ENCODE measurements around the gene HORMAD2.
"Not testable (repeated sequence)": the region's sequence is repeated elsewhere in the genome, so short reads cannot be mapped to it uniquely, and the experiment has no call there.

Gene HORMAD2

GRCh38 chr22:30212996-30213441 lies 132.8 kb downstream of the HORMAD2 start:
- DNase-seq = no peak

- DNase-seq = no peak
Observed at GRCh38 chr22:30214703-30215407, 134.6 kb downstream of the HORMAD2 start.

DNA sequence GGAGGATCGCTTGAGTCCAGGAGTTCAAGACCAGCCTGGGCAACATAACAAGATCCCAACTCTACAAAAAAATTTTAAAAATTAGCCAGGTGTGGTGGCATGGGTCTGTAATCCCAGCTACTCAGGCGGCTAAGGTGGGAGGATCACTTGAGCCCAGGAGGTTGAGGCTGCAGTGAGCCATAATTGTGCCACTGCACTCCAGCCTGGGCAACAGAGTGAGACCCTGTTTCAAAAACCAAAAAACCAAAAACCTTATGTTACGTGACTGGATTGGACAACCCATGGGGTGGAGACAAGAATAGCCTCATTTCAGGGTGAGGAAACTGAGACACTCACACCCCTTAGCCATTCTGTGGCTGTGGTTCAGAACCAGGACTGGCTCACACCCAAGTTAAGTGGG lies 136.0 kb downstream of the HORMAD2 start:
- not testable (repeated sequence) for DNase-seq

GRCh38 chr22:30216710-30217109 lies 136.4 kb downstream of the HORMAD2 start:
- no peak for DNase-seq

DNA sequence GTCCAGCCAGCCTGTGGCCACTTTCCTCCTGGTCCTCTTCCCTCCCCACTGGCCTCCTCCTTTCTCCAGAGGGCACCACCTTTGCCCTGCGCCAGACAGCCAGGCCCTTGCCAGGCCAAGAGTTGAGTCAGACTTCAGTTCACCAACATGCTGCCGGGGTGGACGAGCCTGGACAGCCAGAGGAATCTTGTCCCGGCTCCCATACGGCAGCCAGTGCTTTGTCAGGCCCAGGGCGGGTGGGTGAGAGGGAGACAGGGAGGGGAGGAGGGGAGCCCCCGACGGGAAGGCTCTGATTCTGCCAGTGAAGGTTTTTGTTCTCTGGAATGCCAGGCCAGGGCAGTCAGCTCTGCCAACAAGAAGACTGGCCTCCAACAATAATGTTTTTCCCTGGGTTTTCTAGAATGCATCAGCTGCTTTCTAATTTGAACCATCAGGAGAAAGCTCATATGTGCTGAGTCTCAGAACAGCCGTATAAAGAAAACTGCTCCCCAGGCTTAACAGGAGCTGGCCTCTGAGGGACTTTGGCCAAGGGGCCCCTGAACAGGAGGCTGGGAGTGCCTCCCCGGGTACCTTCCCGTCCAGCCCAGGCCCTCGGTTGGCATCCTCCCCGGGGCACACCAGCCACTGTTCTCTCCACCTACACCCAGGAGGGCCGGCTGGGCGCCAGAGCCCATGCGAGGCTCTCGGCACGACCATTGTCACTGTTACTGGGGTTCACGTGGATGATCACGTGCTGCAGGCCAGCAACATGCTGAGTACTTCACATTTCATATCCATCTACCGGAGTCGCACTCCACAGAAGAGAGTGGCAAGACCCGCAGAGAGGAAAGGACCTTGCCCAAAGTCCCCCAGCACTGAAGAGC lies 137.7 kb downstream of the HORMAD2 start:
- DNase-seq = no peak

GRCh38 chr22:30219049-30219654 lies 138.9 kb downstream of the HORMAD2 start:
- DNase-seq = no peak

DNA sequence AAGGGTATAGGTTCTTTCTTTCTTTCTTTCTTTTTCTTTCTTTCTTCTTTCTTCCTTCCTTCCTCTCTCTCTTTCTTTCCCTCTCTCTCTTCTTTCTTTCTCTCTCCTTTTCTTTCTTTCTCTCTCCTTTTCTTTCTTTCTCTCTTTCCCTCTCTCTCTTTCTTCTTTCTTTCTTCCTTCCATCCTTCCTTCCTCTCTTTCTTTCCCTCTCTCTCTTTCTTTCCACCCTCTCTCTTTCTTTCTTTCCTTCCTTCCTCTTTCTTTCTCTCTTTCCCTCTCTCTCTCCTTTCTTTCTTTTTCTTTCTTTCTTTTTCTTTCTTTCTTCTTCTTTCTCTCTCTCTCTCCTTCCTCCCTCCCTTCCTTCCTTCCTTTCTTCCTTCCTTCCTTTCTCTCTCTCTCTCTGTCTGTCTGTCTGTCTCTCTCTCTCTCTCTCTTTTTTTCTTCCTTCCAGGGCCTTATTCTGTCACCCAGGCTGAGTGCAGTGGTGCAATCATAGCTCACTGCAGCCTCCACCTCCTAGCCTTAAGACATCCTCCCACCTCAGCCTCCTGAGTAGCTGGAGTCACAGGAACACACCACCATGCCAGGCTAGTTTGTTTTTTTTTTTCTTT lies 139.5 kb downstream of the HORMAD2 start:
- DNase-seq = no peak

- DNase-seq = no peak
Observed at GRCh38 chr22:30220338-30221012, 140.2 kb downstream of the HORMAD2 start.

DNA sequence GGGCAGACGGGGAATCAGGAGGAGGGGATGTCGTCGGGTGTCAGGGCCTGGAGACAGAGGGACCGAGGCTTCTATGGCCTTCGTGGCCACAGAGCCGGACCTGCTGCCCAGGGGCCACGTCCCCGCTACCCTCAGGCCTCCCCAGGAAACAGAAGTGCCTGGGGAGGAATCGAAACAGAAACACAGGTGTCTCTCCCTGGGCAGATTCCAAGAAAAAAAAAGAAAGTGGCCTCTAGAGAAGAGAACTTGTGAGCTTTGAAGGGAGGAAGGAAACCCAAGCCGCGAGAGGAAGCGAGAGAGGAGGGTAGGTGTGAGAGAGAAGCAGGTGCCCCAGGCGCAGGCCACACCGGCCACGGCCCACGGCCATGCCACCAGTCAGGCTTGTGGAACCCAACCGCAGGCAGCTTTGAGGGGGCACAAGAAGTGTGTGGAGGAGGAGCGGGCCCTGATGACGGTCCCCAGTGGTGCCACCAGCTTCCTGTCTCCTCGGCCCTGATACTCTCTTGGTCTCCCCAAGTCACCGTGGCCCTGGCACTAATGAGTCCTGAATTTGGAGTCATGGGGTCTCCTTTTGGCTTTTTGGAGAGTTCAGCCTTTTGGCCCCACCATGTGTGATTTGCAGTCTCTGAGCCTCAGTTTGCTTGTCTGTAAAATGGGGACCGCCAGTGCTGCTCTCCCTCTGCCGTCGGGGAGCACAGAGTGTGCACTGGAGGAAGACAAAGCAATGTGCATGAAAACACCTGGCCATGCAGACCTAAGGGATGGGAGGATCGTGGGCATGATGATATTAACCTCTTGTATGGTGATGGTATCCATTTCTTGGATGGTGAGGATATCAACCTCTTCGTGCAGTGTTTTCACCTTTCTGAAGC lies 141.1 kb downstream of the HORMAD2 start:
- DNase-seq = no peak

DNA sequence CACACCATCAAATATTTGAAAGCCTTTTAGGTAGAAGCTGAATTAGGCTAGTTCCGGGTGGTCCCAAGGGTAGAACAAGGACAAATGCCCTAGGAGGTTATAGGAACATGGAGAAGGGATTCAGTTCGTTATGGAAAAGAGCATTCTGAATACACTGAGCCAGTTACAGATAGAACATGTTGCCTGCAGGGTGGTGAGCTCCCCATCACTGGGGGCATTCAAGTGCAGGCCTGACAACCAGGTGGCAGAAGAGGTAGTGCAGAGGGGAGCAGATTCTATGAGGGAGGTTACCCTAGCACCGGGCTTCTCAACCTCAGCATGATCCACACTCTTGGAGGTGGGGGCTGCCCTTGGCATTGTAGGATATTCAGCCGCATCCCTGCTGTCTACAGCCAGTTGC lies 142.1 kb downstream of the HORMAD2 start:
- DNase-seq = no peak

GRCh38 chr22:30223303-30223702 lies 143.0 kb downstream of the HORMAD2 start:
- DNase-seq = no peak

GRCh38 chr22:30224161-30224857 lies 144.0 kb downstream of the HORMAD2 start:
- no peak for DNase-seq

DNA sequence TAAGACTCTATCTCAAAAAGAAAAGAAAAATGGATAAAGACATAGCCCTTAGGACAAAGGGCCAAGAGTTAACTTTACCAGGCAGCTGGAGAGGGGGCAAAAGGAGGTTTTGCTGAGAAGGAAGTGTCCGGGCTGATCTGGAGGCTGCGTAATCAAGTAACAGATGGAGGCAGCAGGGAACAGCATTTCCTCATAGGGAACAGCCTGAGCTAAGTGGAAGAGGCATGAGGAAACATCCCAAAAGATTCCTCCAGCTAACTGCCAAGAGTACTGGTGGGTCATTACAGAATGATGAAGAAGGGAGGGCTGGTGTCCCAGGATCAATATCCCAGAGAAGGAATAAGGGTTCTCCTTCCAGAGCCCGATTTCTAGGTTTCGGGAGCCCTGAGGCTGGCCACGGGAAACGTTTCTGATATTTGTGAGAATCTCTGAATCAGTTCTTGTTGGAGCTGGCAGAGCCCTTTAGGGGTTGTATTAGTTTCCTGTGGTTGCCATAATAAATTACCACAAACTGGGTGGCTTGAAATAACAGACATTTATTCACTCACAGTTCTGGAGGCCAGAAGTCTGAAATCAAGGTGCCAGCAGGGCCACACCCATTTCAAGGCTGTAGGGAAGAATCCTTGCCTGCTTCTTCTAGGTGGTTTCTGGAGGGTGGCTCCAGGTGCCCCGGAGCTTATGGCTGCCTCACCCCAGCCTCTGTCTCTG lies 145.1 kb downstream of the HORMAD2 start:
- DNase-seq = no peak

DNA sequence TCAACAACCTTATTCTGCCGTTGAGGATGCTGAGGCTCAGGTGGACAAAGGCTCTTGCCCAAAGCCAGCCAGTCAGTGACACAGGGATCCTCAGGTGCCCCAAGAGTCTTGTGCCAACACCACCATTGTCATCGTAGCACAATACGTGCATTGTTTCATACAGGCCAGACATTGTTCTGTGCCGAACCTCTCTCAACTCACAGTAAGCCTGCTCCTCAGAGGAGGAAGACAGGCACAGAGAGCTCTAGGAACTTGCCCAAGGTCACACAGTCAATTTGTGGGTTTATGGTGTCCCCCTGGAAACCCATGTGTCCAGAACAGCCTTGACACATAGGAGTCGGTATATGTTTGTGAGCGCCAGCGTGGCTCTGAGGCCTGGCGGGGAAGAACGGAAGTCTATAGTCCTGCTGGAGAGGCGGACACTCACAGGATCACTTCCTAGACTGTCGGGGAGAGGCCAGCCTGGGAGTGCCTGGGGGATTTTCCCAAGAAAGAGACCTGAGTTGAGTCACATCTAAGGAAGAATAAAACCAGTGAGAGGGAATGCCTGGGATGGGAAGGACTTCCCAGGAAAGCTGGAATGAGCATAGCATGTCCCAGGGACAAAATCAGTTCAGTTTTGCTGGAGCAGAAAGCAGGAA lies 146.0 kb downstream of the HORMAD2 start:
- no peak for DNase-seq

All from HCEC 1CT (cell line).